DMS79 (cell line): Measurements from ENCODE around the gene ANKRD11.

Experiments
- DNase-seq: peaks from one replicate; lab custom pipeline; 2025; lab: John Stamatoyannopoulos, UW

The ANKRD11 gene

GRCh38 chr16:89297156-89297874, 193.0 kb downstream of the ANKRD11 start:
- DNase-seq: no peak

GRCh38 chr16:89295915-89296314, 194.4 kb downstream of the ANKRD11 start:
- no peak for DNase-seq

- no peak for DNase-seq
Observed at GRCh38 chr16:89295071-89295900, 195.1 kb downstream of the ANKRD11 start.

- no peak for DNase-seq
Observed at GRCh38 chr16:89294486-89294885, 195.9 kb downstream of the ANKRD11 start.

GRCh38 chr16:89293276-89294143, 196.9 kb downstream of the ANKRD11 start:
- DNase-seq: no peak

GRCh38 chr16:89292443-89293078, 197.8 kb downstream of the ANKRD11 start:
- no peak for DNase-seq

- DNase-seq: no peak
Observed at GRCh38 chr16:89291776-89292175, 198.6 kb downstream of the ANKRD11 start.

- DNase-seq: no peak
Observed at GRCh38 chr16:89291363-89291762, 199.0 kb downstream of the ANKRD11 start.

- DNase-seq: no peak
Observed at GRCh38 chr16:89290887-89291286, 199.5 kb downstream of the ANKRD11 start.

GRCh38 chr16:89290472-89290871, 199.9 kb downstream of the ANKRD11 start:
- DNase-seq: no peak

- no peak for DNase-seq
Observed at GRCh38 chr16:89289428-89290395, 200.6 kb downstream of the ANKRD11 start.

- DNase-seq: no peak
Observed at GRCh38 chr16:89288966-89289365, 201.4 kb downstream of the ANKRD11 start.

GRCh38 chr16:89288577-89288844, 201.8 kb downstream of the ANKRD11 start:
- DNase-seq: no peak

- no peak for DNase-seq
Observed at GRCh38 chr16:89287777-89288576, 202.4 kb downstream of the ANKRD11 start.

- no peak for DNase-seq
Observed at GRCh38 chr16:89286096-89286495, 204.3 kb downstream of the ANKRD11 start.

GRCh38 chr16:89285381-89285780, 205.0 kb downstream of the ANKRD11 start:
- DNase-seq: no peak

GRCh38 chr16:89283449-89283848, 206.9 kb downstream of the ANKRD11 start:
- DNase-seq: no peak

GRCh38 chr16:89282523-89282922, 207.8 kb downstream of the ANKRD11 start:
- DNase-seq: no peak

- DNase-seq: no peak
Observed at GRCh38 chr16:89281829-89282228, 208.5 kb downstream of the ANKRD11 start.

- DNase-seq: no peak
Observed at GRCh38 chr16:89281189-89281577, 209.2 kb downstream of the ANKRD11 start.
